Testis (tissue), 5 donors: ENCODE measurements around the gene TMEM151B. TPM values are rescaled to one million over a fixed set of nuclear protein-coding genes. Genes with fewer than 3 reads are reported as not detected.

ENCODE experiments used
- DNase-seq: peaks from one replicate; pipeline ENCODE4 v3.0.0-alpha.2; 2019
- H3K27ac ChIP-seq, 2 donors: fragments of 200-600 bp; sonication (generic); one replicate each; pipeline ENCODE4 v1.5.1; 2019
- H3K27me3 ChIP-seq: fragments of 200-600 bp; sonication (generic); one replicate; pipeline ENCODE4 v1.5.1; 2019
- H3K36me3 ChIP-seq: fragments of 200-600 bp; sonication (generic); one replicate; pipeline ENCODE4 v1.5.1; 2017; ENCODE audit warnings: low read depth; ENCODE audit errors: missing control alignments
- H3K4me1 ChIP-seq: fragments of 200-600 bp; sonication (generic); one replicate; pipeline ENCODE4 v1.5.1; 2019
- H3K4me3 ChIP-seq, 2 donors: fragments of 200-600 bp; sonication (generic); one replicate each; pipeline ENCODE4 v1.5.1; 2017 to 2019
- H3K9me3 ChIP-seq: fragments of 200-600 bp; sonication (generic); one replicate; pipeline ENCODE4 v1.5.1; 2017
- CTCF ChIP-seq, 3 experiments: fragments of 450-650 bp in 2 of 3; fragments of 200-600 bp in 1 of 3; sonication (generic) in 1 of 3; IDR thresholded peaks; one replicate each; pipeline ENCODE4 v1.5.1; 2016 to 2019; ENCODE audit warnings: antibody characterized with exemption in 3 of 3, mild to moderate bottlenecking in 2 of 3, moderate library complexity in 1 of 3
- POLR2A ChIP-seq: fragments of 450-650 bp; IDR thresholded peaks from one replicate; pipeline ENCODE4 v1.6.1; 2017; ENCODE audit warnings: antibody characterized with exemption, mild to moderate bottlenecking, moderate library complexity
- WGBS, 2 donors: methylation state at CpG; one replicate each; pipeline ENCODE4 v1.1.5; 2018; 5-methylcytosine and 5-hydroxymethylcytosine counted together
- intact Hi-C: fragments of 100-400 bp; cut with DNase I; formaldehyde crosslinking; loops from one replicate; pipeline ENCODE4 v1.15.1; 2023; ENCODE audit warnings: low total_unique reads
- long read RNA-seq, 2 donors: transcript quantifications; one replicate each; lab custom pipeline, GENCODE V29; 2026
- polyA plus RNA-seq: library from polyadenylated mRNA; stranded (reverse); fragments of 350-450 nt; fragmentation: Illumina TruSeq; extraction: RNeasy Lipid Tissue Mini Kit (QIAGEN cat#74804); gene quantifications from one replicate; pipeline ENCODE4 v1.2.3, GENCODE V29; 2014; ENCODE audit warnings: low read depth, low replicate concordance; ENCODE audit not compliant: insufficient read depth
- total RNA-seq, 2 donors: library from RNA; depleted of rRNA; stranded (reverse); fragments of >200 nt; gene quantifications; one replicate each; pipeline ENCODE4 v1.2.3, GENCODE V29; 2016

The TMEM151B gene
- total RNA-seq: 1 to 10 TPM; 1.6 to 2.8 TPM
- 1.3 TPM for polyA plus RNA-seq
- long read RNA-seq, donor 1: 0 reads
- long read RNA-seq, donor 2, full-length matches to known transcripts: 1 of 1 reads
- long read RNA-seq, donor 2, partial matches to known transcripts: 0 of 1 reads
- long read RNA-seq, donor 2, other reads (novel, unspliced or antisense): 0 of 1 reads

GRCh38 chr6:44269921-44270525 lies at the start of gene TMEM151B:
Gene TMEM151B (plus strand): TSS chr6:44270450. CDS start chr6:44270743, 293 bp downstream.
- H3K27me3 ChIP-seq: no peaks in the 10 kb centered on the region
- WGBS, 2 donors: 11 to 33% methylated on average over 12 to 29 of the region's 29 CpGs

GRCh38 chr6:44220913-44221290 lies 49.3 kb upstream of the TMEM151B start:
- Histone ChIP-seq H3K36me3 (no peaks in the 10 kb centered on the region), H3K4me1 (peaks cover 68% of the 10 kb centered on the region), H3K27me3 (no peaks in the 10 kb centered on the region), H3K4me3 (no peak overlapping the region), H3K9me3 (no peaks in the 10 kb centered on the region), H3K27ac (peak overlapping the region; percentile 49 to 82)
- intact Hi-C loops: no loop called here
- DNase-seq: no peak
- no peak for TF ChIP-seq POLR2A
- no peak for TF ChIP-seq CTCF (IDR thresholded peaks at IDR 0.05)
- 79 to 83% methylated on average over 4 of the region's 4 CpGs for WGBS, 2 donors

More at GRCh38 chr6:44269921-44270525, at the start of gene TMEM151B:
- no peak for TF ChIP-seq CTCF (IDR thresholded peaks at IDR 0.05)
- TF ChIP-seq POLR2A: no peak
- DNase-seq: no peak
- intact Hi-C loops: loop anchor here (10.0 kb wide), 1 partner anchor 185 kb away; no protein-coding TSS in a partner anchor
- H3K4me3 ChIP-seq: peak within 1 kb of the TSS in 1 of 2 donors; percentile 41
- H3K4me1 ChIP-seq: no peaks in the 10 kb centered on the region
- H3K9me3 ChIP-seq: no peaks in the 10 kb centered on the region
- H3K27ac ChIP-seq: no peak within 1 kb of the TSS
- H3K36me3 ChIP-seq: no peaks in the 10 kb centered on the region

GRCh38 chr6:44221291-44221960 lies 48.8 kb upstream of the TMEM151B start:
- H3K27me3 ChIP-seq: no peaks in the 10 kb centered on the region
- intact Hi-C loops: no loop called here
- H3K27ac ChIP-seq: peak overlapping the region; percentile 49 to 82
- 26 to 50% methylated on average over 2 to 4 of the region's 4 CpGs for WGBS, 2 donors
- DNase-seq: peak; percentile 81
- H3K36me3 ChIP-seq: no peaks in the 10 kb centered on the region
- H3K4me1 ChIP-seq: peaks cover 74% of the 10 kb centered on the region
- TF ChIP-seq CTCF (IDR thresholded peaks at IDR 0.05): peak; percentile 55 to 65 (median 58)
- TF ChIP-seq POLR2A: no peak
- no peak overlapping the region for H3K4me3 ChIP-seq
- no peaks in the 10 kb centered on the region for H3K9me3 ChIP-seq

- no peak for DNase-seq
- no peaks in the 10 kb centered on the region for H3K36me3 ChIP-seq
- H3K9me3 ChIP-seq: no peaks in the 10 kb centered on the region
- TF ChIP-seq CTCF (IDR thresholded peaks at IDR 0.05): no peak
- TF ChIP-seq POLR2A: no peak
- no peak overlapping the region for H3K4me3 ChIP-seq
- H3K27ac ChIP-seq: peak overlapping the region; percentile 49 to 82
- intact Hi-C loops: no loop called here
- no peaks in the 10 kb centered on the region for H3K27me3 ChIP-seq
- peaks cover 76% of the 10 kb centered on the region for H3K4me1 ChIP-seq
- WGBS, 2 donors: 57 to 82% methylated on average over 2 of the region's 2 CpGs
Observed at GRCh38 chr6:44221961-44222335, 48.3 kb upstream of the TMEM151B start.
